SK-N-SH (cell line): ENCODE measurements around the gene FRMD5. TPM values are rescaled to one million over a fixed set of nuclear protein-coding genes. Genes with fewer than 3 reads are reported as not detected.
"Not testable (repeated sequence)": the region's sequence is repeated elsewhere in the genome, so short reads cannot be mapped to it uniquely, and the experiment has no call there.

ENCODE experiments used
- CTCF ChIA-PET: fragments of 300-600, 350-600 bp; formaldehyde crosslinking; extraction: SDS; loops from one replicate; lab custom pipeline; 2021; lab: Yijun Ruan, JAX
- POLR2A ChIA-PET: fragments of 350-600 bp; sonication (Branson Sonifier 250); formaldehyde crosslinking; extraction: SDS; loops from one replicate; lab custom pipeline; 2020; ENCODE audit warnings: antibody characterized with exemption, inconsistent platforms; lab: Yijun Ruan, JAX
- DNase-seq: peaks from one replicate; pipeline ENCODE4 v3.0.0; 2012
- H2AFZ ChIP-seq: fragments of 200-600 bp; sonication (generic); 2 replicates; pipeline ENCODE4 v1.8.1; 2016; ENCODE audit warnings: antibody characterized with exemption, mild to moderate bottlenecking, low read depth
- H3F3A ChIP-seq: fragments of 200-600 bp; sonication (generic); replicated peaks from 2 replicates; pipeline ENCODE3; 2016; ENCODE audit warnings: antibody characterized with exemption, mild to moderate bottlenecking; ENCODE audit not compliant: insufficient read depth
- H3K27ac ChIP-seq, 2 experiments: fragments of 200-500 bp in 1 of 2; fragments of 200-600 bp in 1 of 2; sonication (Bioruptor generic) in 1 of 2; sonication (generic), shearing (Covaris generic) in 1 of 2; 2 replicates each; pipeline versions ENCODE4 v1.5.1 to v1.6.1; 2014 to 2016; ENCODE audit warnings: low read depth in 2 of 2, inconsistent platforms in 1 of 2, low read length in 1 of 2, mild to moderate bottlenecking in 1 of 2, mixed read lengths in 1 of 2
- H3K27me3 ChIP-seq: fragments of 200-600 bp; sonication (generic), shearing (Covaris generic); 2 replicates; pipeline ENCODE4 v1.6.1; 2016; ENCODE audit warnings: mixed run types; ENCODE audit not compliant: insufficient read depth
- H3K36me3 ChIP-seq, 2 experiments: fragments of 200-500 bp in 1 of 2; fragments of 200-600 bp in 1 of 2; sonication (Bioruptor generic) in 1 of 2; sonication (generic) in 1 of 2; replicated peaks in 1 of 2; 2 replicates each; pipeline versions ENCODE3 to v1.5.1; 2014 to 2016; ENCODE audit warnings: low read length in 1 of 2, mild to moderate bottlenecking in 1 of 2; ENCODE audit not compliant: insufficient read depth in 2 of 2, control insufficient read depth in 1 of 2
- H3K4me1 ChIP-seq, 2 experiments: fragments of 200-500 bp in 1 of 2; fragments of 200-600 bp in 1 of 2; sonication (Bioruptor generic) in 1 of 2; sonication (generic), shearing (Covaris generic) in 1 of 2; 2 replicates each; pipeline versions ENCODE4 v1.5.1 to v1.6.1; 2014 to 2016; ENCODE audit warnings: low read depth in 1 of 2, low read length in 1 of 2, mixed run types in 1 of 2; ENCODE audit not compliant: insufficient read depth in 2 of 2, control insufficient read depth in 1 of 2
- H3K4me2 ChIP-seq: fragments of 200-600 bp; sonication (generic), shearing (Covaris generic); 2 replicates; pipeline ENCODE4 v1.6.1; 2017; ENCODE audit warnings: mixed run types
- H3K4me3 ChIP-seq, 2 experiments: fragments of 200-500 bp in 1 of 2; fragments of 200-600 bp in 1 of 2; sonication (Bioruptor generic) in 1 of 2; sonication (generic), shearing (Covaris generic) in 1 of 2; 2 replicates each; pipeline versions ENCODE4 v1.5.1 to v1.8.1; 2014 to 2016; ENCODE audit warnings: low read depth in 2 of 2, inconsistent platforms in 1 of 2, low read length in 1 of 2, mild to moderate bottlenecking in 1 of 2, mixed read lengths in 1 of 2, moderate library complexity in 1 of 2
- H3K79me2 ChIP-seq: fragments of 200-600 bp; sonication (generic); 2 replicates; pipeline ENCODE4 v1.8.1; 2017; ENCODE audit warnings: mild to moderate bottlenecking; ENCODE audit not compliant: insufficient read depth
- H3K9ac ChIP-seq: fragments of 200-600 bp; sonication (generic); 2 replicates; pipeline ENCODE4 v1.6.1; 2017; ENCODE audit warnings: mixed run types
- H3K9me2 ChIP-seq: fragments of 200-600 bp; sonication (generic); 2 replicates; pipeline ENCODE4 v1.6.1; 2017; ENCODE audit warnings: mixed run types
- H3K9me3 ChIP-seq: fragments of 200-600 bp; sonication (generic); 2 replicates; pipeline ENCODE4 v1.6.1; 2017; ENCODE audit warnings: mixed run types, mild to moderate bottlenecking, moderate library complexity
- H4K20me1 ChIP-seq: fragments of 200-600 bp; sonication (generic); 2 replicates; pipeline ENCODE4 v1.6.1; 2017; ENCODE audit warnings: mild to moderate bottlenecking, mixed run types; ENCODE audit not compliant: insufficient read depth
- CHD2 ChIP-seq: fragments of 150-350 bp; IDR thresholded peaks from 2 replicates; pipeline ENCODE4 v1.6.1; 2018; ENCODE audit warnings: low read length; ENCODE audit not compliant: partially characterized antibody
- FOXJ3 ChIP-seq: sonication (generic); formaldehyde crosslinking; IDR thresholded peaks from 2 replicates; pipeline ENCODE4 v1.5.1; 2020; ENCODE audit warnings: mild to moderate bottlenecking, missing genetic modification reagents
- GATA2 ChIP-seq: sonication (generic); formaldehyde crosslinking; IDR thresholded peaks from 2 replicates; pipeline ENCODE4 v1.5.0; 2020; ENCODE audit warnings: mild to moderate bottlenecking, missing genetic modification reagents
- JUND ChIP-seq: IDR thresholded peaks from 2 replicates; pipeline ENCODE4 v1.4.0; 2012
- MXI1 ChIP-seq: IDR thresholded peaks from 2 replicates; pipeline ENCODE4 v1.6.1; 2012; ENCODE audit warnings: mild to moderate bottlenecking, low read depth, low read length, improper control_type of control experiment
- NFIC ChIP-seq: IDR thresholded peaks from 2 replicates; pipeline ENCODE4 v1.4.0; 2012; ENCODE audit warnings: borderline replicate concordance
- NRF1 ChIP-seq: IDR thresholded peaks from 2 replicates; pipeline ENCODE4 v1.6.1; 2012; ENCODE audit warnings: low read depth, mild to moderate bottlenecking, low read length
- PBX3 ChIP-seq: IDR thresholded peaks from 2 replicates; pipeline ENCODE4; 2012
- POLR2AphosphoS5 ChIP-seq: IDR thresholded peaks from 2 replicates; pipeline ENCODE4 v1.6.1; 2012; ENCODE audit warnings: low read depth, low read length
- TEAD4 ChIP-seq: IDR thresholded peaks from 2 replicates; pipeline ENCODE4 v1.4.0; 2012; ENCODE audit warnings: mild to moderate bottlenecking, borderline replicate concordance; ENCODE audit not compliant: insufficient read depth
- WGBS: methylation state at CpG from one replicate; pipeline ENCODE4 v1.1.6; 2017; ENCODE audit warnings: low lambda C conversion rate; 5-methylcytosine and 5-hydroxymethylcytosine counted together
- polyA plus RNA-seq, 3 experiments: library from polyadenylated mRNA; depleted of rRNA; stranded (reverse); fragments of >200 nt; gene quantifications; 2 replicates each; pipeline ENCODE4 v1.2.3, GENCODE V29; 2012
- TF ChIP-seq, protein P1 (sequence below): IDR thresholded peaks from 2 replicates; pipeline ENCODE4 v1.4.0; 2012; ENCODE audit warnings: low read depth, borderline replicate concordance
- TF ChIP-seq, protein P2 (sequence below): fragments of 150-350 bp; IDR thresholded peaks from 2 replicates; pipeline ENCODE4 v1.6.1; 2017; ENCODE audit warnings: antibody characterized with exemption, low read length, low read depth, borderline replicate concordance

The FRMD5 gene
- polyA plus RNA-seq, 1 of the 3 experiments (the other 2 are of a cell fraction): 24.8 TPM

GRCh38 chr15:44227584-44227983, 32.5 kb upstream of the FRMD5 start:
- Histone ChIP-seq H2AFZ (no peak overlapping the region), H3K79me2 (no peaks in the 10 kb centered on the region), H3K4me1 (peaks cover 0 to under 1% of the 10 kb centered on the region in 2 experiments; a peak in 1 of 4 replicates), H3K27me3 (no peaks in the 10 kb centered on the region), H3F3A (peaks cover 5% of the 10 kb centered on the region), H3K4me2 (no peak overlapping the region), H4K20me1 (no peaks in the 10 kb centered on the region), H3K27ac (no peak overlapping the region), H3K36me3 (no peaks in the 10 kb centered on the region), H3K9ac (no peak overlapping the region), H3K9me3 (no peaks in the 10 kb centered on the region), H3K9me2 (no peaks in the 10 kb centered on the region), H3K4me3 (no peak overlapping the region)
- no peak for DNase-seq
- POLR2A ChIA-PET: no interaction called here
- no peak for TF ChIP-seq JUND
- TF ChIP-seq GATA2 (CRISPR knock-in tag): no peak
- TF ChIP-seq CHD2: no peak
- no peak for TF ChIP-seq PBX3
- TF ChIP-seq MXI1: no peak
- TF ChIP-seq NRF1: no peak
- TF ChIP-seq NFIC: no peak
- TF ChIP-seq, protein P1, sequence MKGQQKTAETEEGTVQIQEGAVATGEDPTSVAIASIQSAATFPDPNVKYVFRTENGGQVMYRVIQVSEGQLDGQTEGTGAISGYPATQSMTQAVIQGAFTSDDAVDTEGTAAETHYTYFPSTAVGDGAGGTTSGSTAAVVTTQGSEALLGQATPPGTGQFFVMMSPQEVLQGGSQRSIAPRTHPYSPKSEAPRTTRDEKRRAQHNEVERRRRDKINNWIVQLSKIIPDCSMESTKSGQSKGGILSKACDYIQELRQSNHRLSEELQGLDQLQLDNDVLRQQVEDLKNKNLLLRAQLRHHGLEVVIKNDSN: no peak
- TF ChIP-seq POLR2AphosphoS5: no peak
- TF ChIP-seq TEAD4: no peak
- TF ChIP-seq FOXJ3 (CRISPR knock-in tag): no peak
- TF ChIP-seq, protein P2, sequence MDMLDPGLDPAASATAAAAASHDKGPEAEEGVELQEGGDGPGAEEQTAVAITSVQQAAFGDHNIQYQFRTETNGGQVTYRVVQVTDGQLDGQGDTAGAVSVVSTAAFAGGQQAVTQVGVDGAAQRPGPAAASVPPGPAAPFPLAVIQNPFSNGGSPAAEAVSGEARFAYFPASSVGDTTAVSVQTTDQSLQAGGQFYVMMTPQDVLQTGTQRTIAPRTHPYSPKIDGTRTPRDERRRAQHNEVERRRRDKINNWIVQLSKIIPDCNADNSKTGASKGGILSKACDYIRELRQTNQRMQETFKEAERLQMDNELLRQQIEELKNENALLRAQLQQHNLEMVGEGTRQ: no peak
- TF ChIP-seq, all 33 proteins: peak for 0
- CTCF ChIA-PET: no interaction called here

- H3K9me3 ChIP-seq, H3K36me3 ChIP-seq, H3K4me2 ChIP-seq, DNase-seq, H3F3A ChIP-seq, H3K4me3 ChIP-seq, H3K9me2 ChIP-seq, H3K4me1 ChIP-seq, H3K9ac ChIP-seq, H3K79me2 ChIP-seq, H3K27ac ChIP-seq, POLR2A ChIA-PET, H2AFZ ChIP-seq, H3K27me3 ChIP-seq, H4K20me1 ChIP-seq, CTCF ChIA-PET: not testable (repeated sequence)
- WGBS: 83% methylated on average over 4 of the region's 4 CpGs
Observed at GRCh38 chr15:44227001-44227400, 31.9 kb upstream of the FRMD5 start.
